RWPE1 (cell line): ENCODE data around the gene COL4A1.
A peak's percentile ranks its signal among the peaks of the same experiment; 100 is the strongest.

ENCODE experiments used
- CTCF ChIA-PET: fragments of 350-600 bp; sonication (Branson Sonifier 250); formaldehyde crosslinking; extraction: SDS; loops from one replicate; lab custom pipeline; 2021; lab: Yijun Ruan, JAX
- POLR2A ChIA-PET: fragments of 400-600 bp; formaldehyde crosslinking; extraction: SDS; loops from one replicate; lab custom pipeline; 2020; ENCODE audit warnings: antibody characterized with exemption; ENCODE audit not compliant: low non-redundant PET; lab: Yijun Ruan, JAX
- DNase-seq: peaks from one replicate; pipeline ENCODE4 v3.0.0; 2012; ENCODE audit warnings: low spot score
- H3K27ac ChIP-seq: fragments of 450-650 bp; 2 replicates; pipeline ENCODE4 v1.5.1; 2017
- TF ChIP-seq, protein P1 (sequence below): fragments of 450-650 bp; conservative IDR thresholded peaks from 2 replicates; pipeline ENCODE4 v1.5.1; 2017; ENCODE audit warnings: low read depth, mild to moderate bottlenecking

The COL4A1 gene

DNA sequence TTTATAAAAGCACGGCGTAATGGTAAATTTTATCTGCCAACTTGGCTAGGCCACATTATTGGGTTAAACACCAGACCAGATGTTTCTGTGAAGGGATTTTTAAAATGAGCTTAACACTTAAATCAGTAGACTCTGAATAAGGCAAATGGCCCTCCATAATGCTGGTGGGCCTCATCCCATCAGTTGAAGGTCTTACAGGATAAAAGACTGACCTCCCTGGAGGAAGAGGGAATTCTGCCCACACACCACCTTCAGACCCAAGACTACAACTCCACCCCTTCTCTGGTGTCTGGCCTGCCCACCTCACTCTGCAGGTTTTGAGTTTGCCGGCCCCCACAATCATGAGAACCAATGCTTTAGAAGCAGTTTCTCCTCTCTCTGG, 96.4 kb downstream of the COL4A1 start:
- CTCF ChIA-PET: interaction anchor here (0.6 kb wide), 1 partner anchor 44 kb away, joined by 5 read pairs; no protein-coding TSS in a partner anchor
- POLR2A ChIA-PET: no interaction called here
- DNase-seq: no peak

DNA sequence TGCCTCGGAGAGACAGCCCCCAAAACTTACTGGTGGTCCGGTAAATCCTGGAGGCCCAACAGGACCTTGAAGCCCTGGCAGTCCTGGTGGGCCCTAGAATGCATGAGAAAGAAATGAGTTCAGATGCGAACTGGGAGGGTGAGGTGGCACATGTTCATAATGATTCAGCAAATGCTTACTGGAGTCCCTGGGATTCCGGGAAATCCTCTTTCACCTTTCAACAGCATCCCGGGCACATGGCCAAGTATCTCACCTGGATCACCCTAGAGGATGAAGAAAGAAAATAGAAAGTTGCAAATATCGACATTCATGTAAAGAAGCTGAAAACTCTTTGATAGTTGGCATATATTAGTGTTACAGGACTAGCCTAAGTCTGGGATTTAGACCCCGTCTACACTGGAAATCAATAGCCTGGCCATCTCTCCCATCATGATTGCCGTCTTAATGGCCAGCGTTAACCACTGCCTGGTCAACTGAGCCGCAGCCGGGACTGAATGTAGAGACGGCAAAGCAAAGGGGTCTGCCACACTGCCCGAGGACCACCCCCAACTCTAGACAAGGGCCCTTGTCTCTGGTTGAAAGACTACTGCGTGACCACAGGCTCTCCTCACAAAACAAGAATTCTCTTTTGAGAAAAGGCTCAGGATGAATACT, 96.9 kb downstream of the COL4A1 start:
- TF ChIP-seq, protein P1, sequence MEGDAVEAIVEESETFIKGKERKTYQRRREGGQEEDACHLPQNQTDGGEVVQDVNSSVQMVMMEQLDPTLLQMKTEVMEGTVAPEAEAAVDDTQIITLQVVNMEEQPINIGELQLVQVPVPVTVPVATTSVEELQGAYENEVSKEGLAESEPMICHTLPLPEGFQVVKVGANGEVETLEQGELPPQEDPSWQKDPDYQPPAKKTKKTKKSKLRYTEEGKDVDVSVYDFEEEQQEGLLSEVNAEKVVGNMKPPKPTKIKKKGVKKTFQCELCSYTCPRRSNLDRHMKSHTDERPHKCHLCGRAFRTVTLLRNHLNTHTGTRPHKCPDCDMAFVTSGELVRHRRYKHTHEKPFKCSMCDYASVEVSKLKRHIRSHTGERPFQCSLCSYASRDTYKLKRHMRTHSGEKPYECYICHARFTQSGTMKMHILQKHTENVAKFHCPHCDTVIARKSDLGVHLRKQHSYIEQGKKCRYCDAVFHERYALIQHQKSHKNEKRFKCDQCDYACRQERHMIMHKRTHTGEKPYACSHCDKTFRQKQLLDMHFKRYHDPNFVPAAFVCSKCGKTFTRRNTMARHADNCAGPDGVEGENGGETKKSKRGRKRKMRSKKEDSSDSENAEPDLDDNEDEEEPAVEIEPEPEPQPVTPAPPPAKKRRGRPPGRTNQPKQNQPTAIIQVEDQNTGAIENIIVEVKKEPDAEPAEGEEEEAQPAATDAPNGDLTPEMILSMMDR: no peak
- POLR2A ChIA-PET: no interaction called here
- DNase-seq: peak; percentile 65
- CTCF ChIA-PET: no interaction called here
- no peak overlapping the region for H3K27ac ChIP-seq

More for the DNA sequence above, 96.4 kb downstream of the COL4A1 start:
- TF ChIP-seq, protein P1: no peak
- no peak overlapping the region for H3K27ac ChIP-seq

DNA sequence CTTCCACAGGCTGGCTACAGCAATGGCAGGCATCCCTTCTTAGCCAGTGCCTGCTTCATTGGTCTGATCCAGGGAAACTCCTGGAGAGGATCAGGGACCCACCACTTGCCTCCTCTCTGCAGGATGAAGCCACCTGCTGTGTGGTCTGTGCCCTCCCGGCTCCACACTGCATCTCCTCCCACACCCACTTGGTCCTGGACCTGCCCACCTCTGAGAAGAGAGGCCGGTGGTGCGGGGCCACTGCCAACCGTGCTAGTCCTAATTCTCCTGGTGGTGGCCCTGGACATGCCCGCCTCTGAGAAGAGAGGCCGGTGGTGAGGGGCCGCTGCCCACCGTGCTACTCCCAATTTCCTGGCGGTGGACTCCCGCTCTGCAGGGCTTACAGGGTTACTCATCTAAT, 98.8 kb downstream of the COL4A1 start:
- ChIA-PET CTCF (no interaction called here), POLR2A (no interaction called here)
- no peak for DNase-seq
- TF ChIP-seq, protein P1: no peak
- no peak overlapping the region for H3K27ac ChIP-seq

DNA sequence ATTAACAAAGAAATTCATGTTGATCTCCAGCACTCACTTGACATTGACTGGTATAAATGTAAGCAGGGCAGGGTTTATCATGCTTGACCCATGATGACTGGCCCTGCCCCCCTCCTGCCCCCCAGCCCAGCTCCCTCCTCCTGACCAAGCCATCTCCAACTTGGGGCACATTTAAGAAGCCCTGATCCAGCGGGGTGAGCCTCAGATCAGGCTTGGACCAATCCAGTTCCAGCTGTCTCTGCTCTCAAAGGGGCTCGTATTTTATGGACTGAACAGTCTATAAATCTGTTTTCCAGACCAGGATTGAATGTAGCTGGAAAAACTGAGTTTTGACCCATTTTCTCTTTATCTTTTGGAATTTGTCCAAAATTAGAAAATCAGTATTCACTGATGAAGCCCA, 100.0 kb downstream of the COL4A1 start:
- TF ChIP-seq, protein P1: no peak
- POLR2A ChIA-PET: no interaction called here
- no peak for DNase-seq
- no peak overlapping the region for H3K27ac ChIP-seq
- CTCF ChIA-PET: no interaction called here

DNA sequence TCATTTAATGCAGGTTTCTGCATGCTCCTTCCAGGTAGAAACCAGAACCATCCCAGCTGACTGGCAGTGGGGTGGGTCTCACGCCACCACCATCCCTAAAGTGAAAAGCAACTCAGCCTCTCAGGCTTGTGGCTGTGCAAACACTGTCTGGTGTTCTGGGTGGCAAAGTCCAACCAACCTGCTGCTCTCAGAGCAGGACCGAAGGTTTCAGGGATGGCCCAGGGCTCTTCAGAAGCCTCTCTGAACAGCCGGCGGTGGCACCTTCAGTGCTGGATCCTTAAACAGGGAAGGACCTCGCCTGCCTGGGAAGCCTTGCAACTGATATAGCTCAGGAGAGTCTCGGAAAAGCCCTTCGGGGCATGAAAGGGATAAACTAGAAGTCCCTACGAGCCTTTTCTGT, 100.8 kb downstream of the COL4A1 start:
- ChIA-PET POLR2A (no interaction called here), CTCF (interaction anchor here (0.7 kb wide), 1 partner anchor 8 kb away, joined by 3 read pairs; no protein-coding TSS in a partner anchor)
- TF ChIP-seq, protein P1: no peak
- H3K27ac ChIP-seq: no peak overlapping the region
- no peak for DNase-seq

DNA sequence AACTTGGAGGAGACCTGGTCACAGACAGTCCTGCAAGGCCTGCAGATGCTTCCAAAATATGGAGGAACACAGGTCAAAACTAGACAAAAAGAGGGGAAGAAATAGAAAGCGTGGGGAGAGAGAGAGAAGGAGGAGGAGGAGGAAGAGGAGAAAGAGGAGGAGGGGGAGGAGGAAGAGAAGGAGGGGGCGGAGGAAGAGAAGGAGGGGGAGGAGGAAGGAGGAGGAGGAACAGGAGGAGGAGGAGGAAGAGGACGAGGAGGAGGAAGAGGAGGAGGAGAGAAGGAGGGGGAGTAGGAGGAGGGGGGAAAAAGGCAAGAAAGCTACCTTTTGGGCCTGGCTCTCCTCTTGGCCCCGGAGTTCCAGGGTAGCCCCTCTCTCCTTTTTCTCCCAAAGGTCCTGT, 105.8 kb downstream of the COL4A1 start:
- no peak for DNase-seq
- TF ChIP-seq, protein P1: no peak
- ChIA-PET CTCF (interaction anchor here (0.6 kb wide), 1 partner anchor 59 kb away, joined by 3 read pairs; no protein-coding TSS in a partner anchor), POLR2A (no interaction called here)
- no peak overlapping the region for H3K27ac ChIP-seq
